ENCODE results near the gene POFUT2.

- no peak for TF ChIP-seq CTCF (IDR thresholded peaks at IDR 0.05; ENCODE audit: low read length)
- TF ChIP-seq EZH2 (IDR thresholded peaks at IDR 0.05; ENCODE audit: borderline replicate concordance, low read length), result no peak
Observed at GRCh38 chr21:45285266-45285931, 2.3 kb downstream of the POFUT2 start.

All from OCI-LY1 (cell line).